22Rv1 (cell line): ENCODE measurements around the gene PLA2G4D.

Source experiments
- H3K27ac ChIP-seq: fragments of 450-650 bp; 2 replicates; pipeline ENCODE4 v1.5.1; 2017
- ZFX ChIP-seq: fragments of 450-650 bp; IDR thresholded peaks from 2 replicates; pipeline ENCODE4 v1.6.1; 2017; ENCODE audit warnings: antibody characterized with exemption, borderline replicate concordance
- TF ChIP-seq, protein P1 (sequence below): fragments of 450-650 bp; IDR thresholded peaks from 2 replicates; pipeline ENCODE4 v1.5.1; 2017; ENCODE audit warnings: mild to moderate bottlenecking

PLA2G4D gene, protein sequence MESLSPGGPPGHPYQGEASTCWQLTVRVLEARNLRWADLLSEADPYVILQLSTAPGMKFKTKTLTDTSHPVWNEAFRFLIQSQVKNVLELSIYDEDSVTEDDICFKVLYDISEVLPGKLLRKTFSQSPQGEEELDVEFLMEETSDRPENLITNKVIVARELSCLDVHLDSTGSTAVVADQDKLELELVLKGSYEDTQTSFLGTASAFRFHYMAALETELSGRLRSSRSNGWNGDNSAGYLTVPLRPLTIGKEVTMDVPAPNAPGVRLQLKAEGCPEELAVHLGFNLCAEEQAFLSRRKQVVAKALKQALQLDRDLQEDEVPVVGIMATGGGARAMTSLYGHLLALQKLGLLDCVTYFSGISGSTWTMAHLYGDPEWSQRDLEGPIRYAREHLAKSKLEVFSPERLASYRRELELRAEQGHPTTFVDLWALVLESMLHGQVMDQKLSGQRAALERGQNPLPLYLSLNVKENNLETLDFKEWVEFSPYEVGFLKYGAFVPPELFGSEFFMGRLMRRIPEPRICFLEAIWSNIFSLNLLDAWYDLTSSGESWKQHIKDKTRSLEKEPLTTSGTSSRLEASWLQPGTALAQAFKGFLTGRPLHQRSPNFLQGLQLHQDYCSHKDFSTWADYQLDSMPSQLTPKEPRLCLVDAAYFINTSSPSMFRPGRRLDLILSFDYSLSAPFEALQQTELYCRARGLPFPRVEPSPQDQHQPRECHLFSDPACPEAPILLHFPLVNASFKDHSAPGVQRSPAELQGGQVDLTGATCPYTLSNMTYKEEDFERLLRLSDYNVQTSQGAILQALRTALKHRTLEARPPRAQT

DNA sequence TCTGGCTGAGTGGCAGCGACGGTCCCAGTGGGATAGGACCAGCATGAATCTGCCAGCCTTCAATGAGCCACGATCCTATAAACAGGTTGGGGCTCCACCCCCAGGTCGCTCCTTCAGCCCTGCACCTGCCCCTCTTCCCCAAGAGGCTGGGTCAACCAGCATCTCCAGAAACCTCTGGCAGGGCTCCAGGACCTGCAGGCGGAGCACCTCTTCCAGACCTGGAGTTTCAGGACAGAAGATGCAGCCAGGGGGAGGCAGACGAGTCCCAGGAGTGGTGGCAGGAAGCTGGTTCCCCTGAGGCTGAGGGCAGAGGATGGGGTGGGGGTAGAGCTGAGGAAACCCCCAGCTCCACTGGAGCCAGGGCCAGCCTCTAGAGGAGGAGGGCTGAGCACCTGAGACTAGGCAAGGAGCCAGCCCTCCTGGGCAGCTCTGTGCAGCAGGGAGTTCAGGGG is at the start of gene PLA2G4D:
TSS of gene PLA2G4D (minus strand) at position 51 of the 452 bp plus-strand sequence. CDS start 103 bp downstream, outside the sequence.
- TF ChIP-seq ZFX: no peak
- TF ChIP-seq, protein P1, sequence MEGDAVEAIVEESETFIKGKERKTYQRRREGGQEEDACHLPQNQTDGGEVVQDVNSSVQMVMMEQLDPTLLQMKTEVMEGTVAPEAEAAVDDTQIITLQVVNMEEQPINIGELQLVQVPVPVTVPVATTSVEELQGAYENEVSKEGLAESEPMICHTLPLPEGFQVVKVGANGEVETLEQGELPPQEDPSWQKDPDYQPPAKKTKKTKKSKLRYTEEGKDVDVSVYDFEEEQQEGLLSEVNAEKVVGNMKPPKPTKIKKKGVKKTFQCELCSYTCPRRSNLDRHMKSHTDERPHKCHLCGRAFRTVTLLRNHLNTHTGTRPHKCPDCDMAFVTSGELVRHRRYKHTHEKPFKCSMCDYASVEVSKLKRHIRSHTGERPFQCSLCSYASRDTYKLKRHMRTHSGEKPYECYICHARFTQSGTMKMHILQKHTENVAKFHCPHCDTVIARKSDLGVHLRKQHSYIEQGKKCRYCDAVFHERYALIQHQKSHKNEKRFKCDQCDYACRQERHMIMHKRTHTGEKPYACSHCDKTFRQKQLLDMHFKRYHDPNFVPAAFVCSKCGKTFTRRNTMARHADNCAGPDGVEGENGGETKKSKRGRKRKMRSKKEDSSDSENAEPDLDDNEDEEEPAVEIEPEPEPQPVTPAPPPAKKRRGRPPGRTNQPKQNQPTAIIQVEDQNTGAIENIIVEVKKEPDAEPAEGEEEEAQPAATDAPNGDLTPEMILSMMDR: no peak
- no peak within 1 kb of the TSS for H3K27ac ChIP-seq

DNA sequence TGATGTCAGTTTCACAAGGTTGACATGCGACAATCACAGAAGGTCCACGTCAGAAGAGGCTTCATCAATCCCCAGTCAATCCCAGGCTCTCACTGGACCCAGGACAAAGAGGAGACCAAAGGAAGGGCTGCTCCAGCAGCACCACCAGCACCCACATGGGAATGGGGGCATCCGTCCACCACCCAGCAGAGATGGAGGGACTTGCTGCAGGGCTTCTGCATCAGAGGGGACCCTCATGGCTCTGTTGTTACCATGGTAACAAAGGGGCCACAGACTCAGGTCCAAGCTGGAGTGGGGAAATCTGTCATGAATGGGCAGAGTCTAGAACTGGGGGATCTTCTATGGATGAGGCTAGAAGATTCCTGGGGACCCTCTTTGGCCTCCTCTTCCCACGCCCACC is 49.0 kb upstream of the PLA2G4D start:
- H3K27ac ChIP-seq: no peak overlapping the region
- TF ChIP-seq, protein P1: no peak
- no peak for TF ChIP-seq ZFX

DNA sequence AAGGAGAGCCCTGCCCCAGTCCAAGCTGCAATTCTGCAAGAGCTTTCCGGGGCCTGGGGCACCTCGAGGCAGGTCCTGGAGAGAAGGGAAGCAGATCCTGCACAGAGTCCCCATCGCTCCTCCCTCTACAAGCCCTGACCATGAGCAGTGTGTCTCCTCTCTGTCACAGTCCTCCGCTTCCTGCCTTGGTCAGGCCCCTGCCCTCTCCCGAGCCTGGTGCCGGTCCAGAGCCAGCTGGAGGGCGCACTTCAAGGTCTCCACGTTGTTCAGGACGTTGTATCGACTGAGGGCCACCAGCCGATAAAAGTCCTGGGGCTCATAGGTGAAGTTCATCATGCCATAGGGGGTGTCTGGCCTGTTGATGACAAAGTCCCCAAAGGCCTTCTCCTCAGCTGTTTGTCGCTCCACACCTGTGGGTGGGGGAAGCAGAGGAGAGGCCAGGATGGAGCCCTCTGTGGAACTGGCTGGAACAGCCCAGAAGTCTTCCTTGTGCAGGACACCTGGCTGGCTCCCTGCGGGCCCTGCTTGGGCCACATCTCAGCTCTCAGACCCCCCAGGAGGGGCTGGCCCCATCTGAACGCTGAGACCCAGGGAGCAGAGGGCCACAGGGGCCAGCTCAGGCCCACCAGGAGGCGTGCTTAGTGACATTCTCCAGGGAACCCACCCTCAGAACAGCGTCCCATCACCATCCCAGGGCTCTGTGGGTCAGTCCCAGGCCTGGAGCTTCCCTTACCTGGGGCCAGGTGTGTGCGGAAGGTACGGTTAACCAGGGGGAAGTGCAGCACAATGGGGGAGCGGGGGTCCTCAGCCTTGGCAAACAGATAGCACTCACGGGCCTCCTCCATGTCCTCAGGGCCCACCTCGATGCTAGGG is 47.7 kb upstream of the PLA2G4D start:
- TF ChIP-seq ZFX: no peak
- TF ChIP-seq, protein P1: no peak
- H3K27ac ChIP-seq: no peak overlapping the region

DNA sequence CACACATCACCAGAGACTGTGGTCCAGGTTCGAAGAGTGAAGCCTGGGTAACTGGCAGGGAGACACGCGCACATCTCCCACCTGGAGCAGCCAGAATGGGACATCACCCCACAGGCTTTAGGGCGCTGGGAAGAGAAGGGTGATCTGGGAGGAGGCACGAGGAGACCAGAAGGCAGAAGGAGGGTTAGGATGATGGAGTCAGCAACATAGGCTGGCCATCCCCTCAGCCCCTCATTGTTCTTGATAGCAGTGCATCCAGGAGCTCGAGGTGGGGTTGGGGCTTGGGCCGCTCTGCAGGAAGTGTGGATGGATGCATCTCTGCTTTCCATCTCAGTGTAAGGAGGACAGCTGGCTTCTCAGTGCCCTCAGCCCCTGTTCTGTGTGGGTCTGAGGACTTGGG is 46.9 kb upstream of the PLA2G4D start:
- no peak overlapping the region for H3K27ac ChIP-seq
- no peak for TF ChIP-seq ZFX
- TF ChIP-seq, protein P1: no peak

DNA sequence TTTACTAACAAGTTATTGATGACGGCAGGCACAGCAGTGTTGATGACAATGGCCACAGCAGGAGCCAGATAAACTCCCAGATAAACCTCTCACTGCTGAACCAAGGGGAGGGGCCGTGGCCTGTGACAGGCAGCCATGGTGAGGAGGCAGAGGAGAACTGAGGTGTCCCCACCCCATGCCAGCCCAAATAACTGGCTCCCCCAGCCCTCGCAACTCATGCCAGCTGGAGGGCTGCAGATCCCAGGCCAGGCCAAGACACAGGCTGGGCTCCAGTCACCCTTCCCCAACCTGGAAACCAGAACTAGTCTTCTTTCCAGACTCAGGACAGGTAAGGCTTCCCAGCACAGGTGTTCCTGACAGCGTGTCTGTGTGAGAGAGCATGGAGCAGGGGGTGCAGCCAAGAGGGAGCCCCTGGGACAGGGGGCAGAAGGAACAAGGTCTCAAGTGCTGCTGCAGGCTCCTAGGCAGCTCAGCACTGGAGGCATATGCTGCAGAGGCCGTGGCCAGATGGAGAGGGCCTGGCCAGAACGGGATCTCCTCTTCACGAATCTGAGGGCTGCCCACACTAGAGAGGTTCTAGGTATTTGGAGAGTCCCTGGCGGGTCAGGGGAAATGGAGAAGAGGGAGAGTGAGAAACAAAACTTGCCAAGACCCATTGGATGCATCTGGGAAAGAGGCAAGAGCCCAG is 46.2 kb upstream of the PLA2G4D start:
- TF ChIP-seq ZFX: no peak
- TF ChIP-seq, protein P1: no peak
- no peak overlapping the region for H3K27ac ChIP-seq

DNA sequence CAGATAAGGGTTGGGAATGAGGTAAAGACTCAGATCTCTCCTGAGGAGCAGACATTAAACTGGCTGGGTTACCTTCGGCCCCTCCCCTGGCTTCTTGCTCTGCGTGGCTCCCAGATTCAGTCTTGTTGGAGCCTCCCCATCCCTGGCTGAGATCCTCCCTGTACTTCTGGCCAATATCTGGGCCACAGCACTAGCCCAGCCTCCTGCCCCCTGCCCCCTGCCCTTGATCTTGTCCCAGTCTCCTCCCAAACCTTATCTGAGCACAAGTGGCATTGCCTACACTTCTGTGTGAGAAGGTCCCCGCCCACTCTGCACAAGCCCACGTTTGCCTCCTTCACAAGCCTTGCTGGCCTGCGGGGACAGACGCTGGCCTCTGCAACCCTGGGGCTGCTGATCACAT is 45.2 kb upstream of the PLA2G4D start:
- no peak for TF ChIP-seq ZFX
- TF ChIP-seq, protein P1: no peak
- H3K27ac ChIP-seq: no peak overlapping the region
